Stimulated activated CD8-positive, alpha-beta memory T cell treated with anti-CD3 and anti-CD28 coated beads, Interleukin-12 subunit alpha, Interleukin-12 subunit beta, amount 100 ng/mL, for 1 hour (primary cell): ENCODE results near the gene ATP8B3.

Experiments used
- DNase-seq: peaks from one replicate; pipeline ENCODE4 v3.0.0-alpha.2; 2020; ENCODE audit warnings: low read depth

Gene ATP8B3

DNA sequence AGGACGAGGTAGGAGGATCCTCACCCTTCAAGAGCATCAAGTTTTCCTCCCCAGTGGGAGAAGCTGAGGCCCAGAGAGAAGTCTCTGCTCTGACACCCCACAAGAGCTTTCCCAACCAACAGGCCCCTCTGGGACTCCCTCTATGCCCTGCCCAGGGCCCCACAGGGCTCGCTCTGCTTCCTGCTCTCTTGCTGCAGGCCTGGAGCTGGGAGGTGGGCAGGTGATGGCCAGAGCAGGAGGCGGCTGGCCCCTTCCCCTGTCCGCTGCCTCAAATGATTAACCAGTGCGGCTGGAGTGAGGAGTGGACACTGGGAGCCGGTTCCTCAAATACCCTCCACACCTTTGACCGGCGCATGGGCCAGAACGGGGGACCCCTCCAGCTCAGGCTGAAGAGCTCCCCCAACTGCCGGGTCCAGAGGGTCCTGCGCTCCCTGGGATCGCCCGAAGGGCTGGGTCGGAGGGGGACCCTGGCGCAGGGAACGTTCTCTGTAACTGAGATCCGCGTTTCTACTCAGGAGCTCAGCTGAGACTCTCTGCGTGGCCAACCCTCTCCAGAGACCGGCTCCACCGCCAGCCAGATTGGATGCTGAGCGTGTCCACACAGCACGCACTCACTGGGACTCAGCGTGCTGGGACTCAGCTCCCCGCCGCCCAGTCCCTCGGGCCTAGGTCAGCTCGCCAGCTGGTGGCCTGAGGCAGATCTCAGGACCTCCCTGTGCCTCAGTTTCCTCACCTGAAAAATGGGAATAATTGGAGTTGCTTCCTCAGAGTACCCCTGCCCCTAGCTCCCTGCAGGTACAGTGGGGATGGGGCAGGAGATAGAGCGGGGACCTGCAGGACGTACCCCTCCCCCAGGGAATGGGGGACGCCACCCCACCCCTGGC, 65.4 kb downstream of the ATP8B3 start:
- no peak for DNase-seq

DNA sequence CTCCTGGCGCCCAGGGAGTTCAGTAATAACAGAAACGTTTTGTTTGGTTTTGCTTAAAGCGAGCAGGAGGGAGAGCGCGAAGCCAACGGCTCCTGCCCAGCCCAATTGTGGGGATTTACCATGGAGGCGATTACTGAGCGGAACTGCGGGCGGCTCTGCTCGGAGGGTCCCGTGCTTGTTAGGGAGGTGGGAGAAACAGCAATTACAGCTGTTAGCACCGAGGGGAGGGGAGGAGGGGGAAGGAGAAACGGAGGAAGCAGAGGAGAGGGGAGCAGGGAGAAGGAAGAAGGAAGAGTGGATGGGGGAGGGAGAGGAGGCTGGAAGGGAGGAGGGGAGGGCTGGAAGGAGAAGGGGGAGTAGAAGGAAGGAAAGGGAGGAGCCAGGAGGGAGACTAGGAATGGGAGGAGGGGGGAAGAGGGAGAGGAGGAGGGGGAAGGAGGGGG, 66.5 kb downstream of the ATP8B3 start:
- DNase-seq = no peak

DNA sequence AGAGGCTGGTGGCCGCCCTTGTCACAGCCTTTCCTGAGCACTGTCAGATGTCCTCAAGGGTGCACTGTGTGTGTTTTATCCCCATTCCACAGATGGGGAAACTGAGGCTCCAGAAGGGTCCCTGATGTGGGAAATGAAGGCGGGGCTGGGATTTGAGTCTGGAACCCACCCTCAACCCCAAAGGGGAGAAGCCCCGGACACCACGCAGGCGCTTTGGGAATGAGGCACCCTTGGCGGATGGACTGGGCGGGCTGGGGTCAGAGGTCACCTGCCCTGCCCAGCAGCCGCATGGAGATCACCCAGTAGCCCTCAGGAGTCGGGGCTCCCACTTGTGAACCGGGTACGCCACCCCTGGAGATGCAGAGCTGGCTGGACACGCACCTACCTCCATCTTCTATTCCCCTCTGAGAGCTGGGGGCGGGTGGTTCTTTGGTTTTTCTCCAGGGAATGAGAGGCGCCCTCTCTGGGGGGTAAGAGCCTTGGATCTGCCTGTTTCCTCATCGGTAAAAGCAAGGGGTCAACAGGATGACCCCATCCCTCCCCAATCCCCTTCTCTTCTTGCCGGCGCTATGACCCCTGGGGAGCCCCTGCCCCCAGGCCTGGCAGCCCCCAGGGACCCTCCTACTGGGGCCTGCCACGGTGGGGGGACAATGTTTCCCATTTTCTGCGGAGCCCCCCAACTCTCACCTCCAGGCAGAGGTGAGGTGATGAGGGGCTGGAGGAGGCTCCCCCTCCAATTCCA, 67.1 kb downstream of the ATP8B3 start:
- DNase-seq = no peak

- DNase-seq = no peak
These were observed 67.9 kb downstream of the ATP8B3 start for GRCh38 chr19:1744133-1744665.

- no peak for DNase-seq
These were observed 68.9 kb downstream of the ATP8B3 start for GRCh38 chr19:1742989-1743696.

DNA sequence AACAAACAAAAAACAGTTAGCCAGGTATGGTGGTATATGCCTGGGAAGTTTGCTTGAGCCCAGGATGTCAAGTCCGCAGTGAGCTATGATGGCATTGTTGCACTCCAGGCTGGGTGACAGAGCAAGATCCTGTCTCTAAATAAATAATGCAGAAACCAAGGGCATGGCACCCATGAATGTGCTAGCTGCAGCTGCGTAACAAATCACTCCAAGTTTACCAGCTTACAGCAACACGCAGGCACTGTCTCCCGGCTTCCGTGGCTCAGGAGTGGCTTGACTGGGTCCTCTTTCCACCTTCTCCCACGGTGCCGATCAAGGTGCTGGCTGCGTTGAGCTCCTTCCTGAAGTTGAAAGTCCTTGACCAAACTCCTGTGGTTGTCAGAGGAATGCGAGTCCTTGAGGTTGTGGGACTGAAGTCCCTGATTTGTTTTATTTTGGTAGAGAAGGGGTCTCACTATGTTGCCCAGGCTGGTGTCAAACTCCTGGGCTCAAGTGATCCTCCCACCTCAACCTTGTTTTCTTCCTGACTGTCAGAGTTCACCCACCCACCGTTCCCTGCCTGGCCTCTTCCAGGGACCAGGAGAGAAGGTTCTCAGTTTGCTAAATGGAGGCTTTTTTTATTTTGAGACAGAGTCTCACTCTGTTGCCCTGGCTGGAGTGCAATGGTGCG, 72.0 kb downstream of the ATP8B3 start:
- DNase-seq = no peak

DNA sequence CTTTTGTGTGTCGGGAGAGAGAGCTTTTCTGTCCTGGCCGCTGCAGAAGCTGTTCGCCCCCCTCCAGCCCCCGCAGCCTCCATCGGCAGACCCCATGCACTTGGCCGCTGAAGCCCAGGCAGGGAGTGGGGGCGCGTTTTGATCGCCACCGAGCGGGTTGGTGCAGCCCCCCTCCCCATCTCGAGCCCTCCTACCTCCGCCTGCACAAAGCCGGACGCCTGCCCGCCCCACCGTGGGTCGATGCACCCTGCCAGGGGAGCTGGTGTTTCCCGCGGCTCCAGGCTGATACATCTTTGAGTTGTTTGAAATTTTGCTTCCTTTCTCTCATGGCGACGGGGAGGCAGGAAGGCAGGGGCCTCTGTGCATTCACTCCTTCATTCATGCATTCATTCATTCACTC, 75.1 kb downstream of the ATP8B3 start:
- no peak for DNase-seq

- DNase-seq = no peak
These were observed 75.8 kb downstream of the ATP8B3 start for GRCh38 chr19:1736280-1736679.

- no peak for DNase-seq
These were observed 77.6 kb downstream of the ATP8B3 start for GRCh38 chr19:1734321-1734966.
